K562 (cell line): Measurements from ENCODE around the gene ABR. TPM values are rescaled to one million over a fixed set of nuclear protein-coding genes. Genes with fewer than 3 reads are reported as not detected.
A peak's percentile ranks its signal among the peaks of the same experiment; 100 is the strongest.

Experiments used
- CREBBP ChIP-seq: IDR thresholded peaks from one replicate; pipeline ENCODE4 v1.6.1; 2012; ENCODE audit warnings: low read depth, mild to moderate bottlenecking, control low read depth, inconsistent platforms, low read length
- FOXA3 ChIP-seq, 2 experiments: fragments of 450-650 bp in 1 of 2; sonication (generic) in 1 of 2; formaldehyde crosslinking; IDR thresholded peaks in 1 of 2; conservative IDR thresholded peaks in 1 of 2; 2 replicates each; pipeline versions ENCODE4 v1.4.0 to v1.8.0; 2020 to 2022; ENCODE audit warnings: mild to moderate bottlenecking in 2 of 2, missing genetic modification reagents in 1 of 2
- HCFC1 ChIP-seq: IDR thresholded peaks from 2 replicates; pipeline ENCODE4 v1.6.1; 2012; ENCODE audit warnings: low read depth, low read length, improper control_type of control experiment
- MYC ChIP-seq, 2 experiments: fragments of 250-450 bp in 1 of 2; sonication (Bioruptor Pico) in 1 of 2; IDR thresholded peaks; 2 replicates each; pipeline versions ENCODE4 v1.5.1 to v1.6.1; 2012 to 2021; ENCODE audit warnings: low read depth in 2 of 2, borderline replicate concordance in 1 of 2, improper control_type of control experiment in 1 of 2, low read length in 1 of 2, mild to moderate bottlenecking in 1 of 2, moderate library complexity in 1 of 2
- NFE2 ChIP-seq: IDR thresholded peaks from 2 replicates; pipeline ENCODE4 v1.6.1; 2014; ENCODE audit warnings: antibody characterized with exemption, low read depth
- PTTG1 ChIP-seq: fragments of 450-650 bp; IDR thresholded peaks from 2 replicates; pipeline ENCODE4 v1.6.1; 2016; ENCODE audit warnings: low read depth, mild to moderate bottlenecking, missing genetic modification characterization, missing compliant biosample characterization
- THRB ChIP-seq: fragments of 450-650 bp; formaldehyde crosslinking; conservative IDR thresholded peaks from 2 replicates; pipeline ENCODE4 v1.4.0; 2022; ENCODE audit warnings: mild to moderate bottlenecking, missing genetic modification characterization
- polyA plus RNA-seq, 8 experiments: library from polyadenylated mRNA; depleted of rRNA in 4 of 8; stranded (reverse) in 5 of 8; unstranded in 3 of 8; fragments of >200 nt; fragmentation: Nextera tagmentation in 2 of 8; fragmentation: Illumina TruSeq in 1 of 8; extraction: Ambion mirVana in 2 of 8; extraction: Trizol in 1 of 8; gene quantifications; 2 replicates each; pipeline versions ENCODE4 v1.2.1 to v1.2.3, GENCODE V29; 2011 to 2014; ENCODE audit warnings: inconsistent platforms in 1 of 8, missing spikeins in 1 of 8
- total RNA-seq, 7 experiments: library from RNA; depleted of rRNA in 6 of 7; stranded (reverse); fragments of >200 nt in 6 of 7; fragmentation: Illumina TruSeq in 2 of 7; extraction: Trizol in 2 of 7; gene quantifications; 2 replicates each; pipeline versions ENCODE4 v1.2.1 to v1.2.3, GENCODE V29; 2011 to 2021; ENCODE audit warnings: low replicate concordance in 1 of 7
- TF ChIP-seq, protein P1 (sequence below): fragments of 450-650 bp; IDR thresholded peaks from 2 replicates; pipeline ENCODE4 v1.6.1; 2017; ENCODE audit warnings: antibody characterized with exemption, mild to moderate bottlenecking

The ABR gene
- total and polyA plus RNA-seq, 9 of the 15 experiments (the other 6 are each of a cell fraction or from before 2014, with no cell fraction given): 0.07 to 1.6 (median 0.37) TPM; not detected in 1

GRCh38 chr17:1137465-1137894, 42.3 kb downstream of the ABR start (continued):
- TF ChIP-seq THRB (CRISPR knock-in tag): no peak
- no peak for TF ChIP-seq NFE2
- TF ChIP-seq MYC (IDR thresholded peaks at IDR 0.05; ENCODE audit: low read depth, low read length): 0 out of 2 replicates have a peak, but pooled peaks have one; percentile 37
- no peak for TF ChIP-seq MYC (CRISPR knock-in tag; IDR thresholded peaks at IDR 0.05; ENCODE audit: borderline replicate concordance, low read depth)
- TF ChIP-seq, protein P1, sequence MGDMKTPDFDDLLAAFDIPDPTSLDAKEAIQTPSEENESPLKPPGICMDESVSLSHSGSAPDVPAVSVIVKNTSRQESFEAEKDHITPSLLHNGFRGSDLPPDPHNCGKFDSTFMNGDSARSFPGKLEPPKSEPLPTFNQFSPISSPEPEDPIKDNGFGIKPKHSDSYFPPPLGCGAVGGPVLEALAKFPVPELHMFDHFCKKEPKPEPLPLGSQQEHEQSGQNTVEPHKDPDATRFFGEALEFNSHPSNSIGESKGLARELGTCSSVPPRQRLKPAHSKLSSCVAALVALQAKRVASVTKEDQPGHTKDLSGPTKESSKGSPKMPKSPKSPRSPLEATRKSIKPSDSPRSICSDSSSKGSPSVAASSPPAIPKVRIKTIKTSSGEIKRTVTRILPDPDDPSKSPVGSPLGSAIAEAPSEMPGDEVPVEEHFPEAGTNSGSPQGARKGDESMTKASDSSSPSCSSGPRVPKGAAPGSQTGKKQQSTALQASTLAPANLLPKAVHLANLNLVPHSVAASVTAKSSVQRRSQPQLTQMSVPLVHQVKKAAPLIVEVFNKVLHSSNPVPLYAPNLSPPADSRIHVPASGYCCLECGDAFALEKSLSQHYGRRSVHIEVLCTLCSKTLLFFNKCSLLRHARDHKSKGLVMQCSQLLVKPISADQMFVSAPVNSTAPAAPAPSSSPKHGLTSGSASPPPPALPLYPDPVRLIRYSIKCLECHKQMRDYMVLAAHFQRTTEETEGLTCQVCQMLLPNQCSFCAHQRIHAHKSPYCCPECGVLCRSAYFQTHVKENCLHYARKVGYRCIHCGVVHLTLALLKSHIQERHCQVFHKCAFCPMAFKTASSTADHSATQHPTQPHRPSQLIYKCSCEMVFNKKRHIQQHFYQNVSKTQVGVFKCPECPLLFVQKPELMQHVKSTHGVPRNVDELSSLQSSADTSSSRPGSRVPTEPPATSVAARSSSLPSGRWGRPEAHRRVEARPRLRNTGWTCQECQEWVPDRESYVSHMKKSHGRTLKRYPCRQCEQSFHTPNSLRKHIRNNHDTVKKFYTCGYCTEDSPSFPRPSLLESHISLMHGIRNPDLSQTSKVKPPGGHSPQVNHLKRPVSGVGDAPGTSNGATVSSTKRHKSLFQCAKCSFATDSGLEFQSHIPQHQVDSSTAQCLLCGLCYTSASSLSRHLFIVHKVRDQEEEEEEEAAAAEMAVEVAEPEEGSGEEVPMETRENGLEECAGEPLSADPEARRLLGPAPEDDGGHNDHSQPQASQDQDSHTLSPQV: no peak
- TF ChIP-seq PTTG1: no peak
- peak; percentile 41 to 95; a peak in 3 of 4 replicates for TF ChIP-seq FOXA3 (CRISPR knock-in tag; conservative IDR thresholded peaks at IDR 0.05 in 1 of 2, IDR thresholded peaks at IDR 0.05 in 1 of 2)
- TF ChIP-seq HCFC1: 0 out of 2 replicates have a peak, but pooled peaks have one; percentile 26
- TF ChIP-seq CREBBP: no peak
